GM19239 (cell line): Measurements from ENCODE around the gene PLEKHG4.
A peak's percentile ranks its signal among the peaks of the same experiment; 100 is the strongest.

Experiments used
- DNase-seq: peaks from one replicate; pipeline ENCODE4 v3.0.0; 2011; ENCODE audit warnings: low spot score; ENCODE audit not compliant: insufficient read length
- FAIRE-seq: peaks from 2 replicates; lab custom pipeline; 2011; peaks lifted over from hg19 to GRCh38; lab: Jason Lieb, UNC

PLEKHG4 gene

GRCh38 chr16:67284699-67285646, 5.6 kb downstream of the PLEKHG4 start:
- DNase-seq (no peak), FAIRE-seq (no peak)

- FAIRE-seq (no peak), DNase-seq (no peak)
Observed at GRCh38 chr16:67286441-67287235, 7.3 kb downstream of the PLEKHG4 start.

GRCh38 chr16:67287960-67288359, 8.6 kb downstream of the PLEKHG4 start:
- DNase-seq (no peak), FAIRE-seq (no peak)

- DNase-seq (no peak), FAIRE-seq (no peak)
Observed at GRCh38 chr16:67291461-67291860, 12.1 kb downstream of the PLEKHG4 start.

GRCh38 chr16:67294171-67294757, 14.9 kb downstream of the PLEKHG4 start:
- no peak for FAIRE-seq
- no peak for DNase-seq

- DNase-seq (no peak), FAIRE-seq (no peak)
Observed at GRCh38 chr16:67294938-67295361, 15.6 kb downstream of the PLEKHG4 start.

GRCh38 chr16:67296420-67296819, 17.1 kb downstream of the PLEKHG4 start:
- DNase-seq = no peak
- no peak for FAIRE-seq

GRCh38 chr16:67298277-67298676, 18.9 kb downstream of the PLEKHG4 start:
- FAIRE-seq = no peak

GRCh38 chr16:67299269-67299668, 19.9 kb downstream of the PLEKHG4 start:
- DNase-seq (no peak), FAIRE-seq (no peak)

More at GRCh38 chr16:67298277-67298676, 18.9 kb downstream of the PLEKHG4 start:
- no peak for DNase-seq

- FAIRE-seq (no peak), DNase-seq (no peak)
Observed at GRCh38 chr16:67301080-67301782, 21.9 kb downstream of the PLEKHG4 start.

- DNase-seq (no peak), FAIRE-seq (no peak)
Observed at GRCh38 chr16:67302076-67302475, 22.7 kb downstream of the PLEKHG4 start.

- DNase-seq = no peak
- FAIRE-seq = no peak
Observed at GRCh38 chr16:67302970-67303369, 23.6 kb downstream of the PLEKHG4 start.

GRCh38 chr16:67304020-67304419, 24.7 kb downstream of the PLEKHG4 start:
- no peak for FAIRE-seq
- DNase-seq = no peak

- no peak for FAIRE-seq
- DNase-seq = no peak
Observed at GRCh38 chr16:67305216-67306071, 26.1 kb downstream of the PLEKHG4 start.

- FAIRE-seq (no peak), DNase-seq (no peak)
Observed at GRCh38 chr16:67310561-67310960, 31.2 kb downstream of the PLEKHG4 start.

- DNase-seq (no peak), FAIRE-seq (peak; percentile 63)
Observed at GRCh38 chr16:67311607-67312488, 32.5 kb downstream of the PLEKHG4 start.

GRCh38 chr16:67312719-67313118, 33.4 kb downstream of the PLEKHG4 start:
- FAIRE-seq (no peak), DNase-seq (no peak)

- FAIRE-seq = no peak
- no peak for DNase-seq
Observed at GRCh38 chr16:67317853-67318252, 38.5 kb downstream of the PLEKHG4 start.
